PC-9 (cell line): ENCODE data around the gene TMEM18.

Experiments used
- CTCF ChIP-seq: fragments of 200-600 bp; sonication (generic); conservative IDR thresholded peaks from 2 replicates; pipeline ENCODE4 v1.6.1; 2017; ENCODE audit warnings: mixed run types, antibody characterized with exemption, mild to moderate bottlenecking, moderate library complexity
- EZH2 ChIP-seq: fragments of 200-600 bp; sonication (generic); IDR thresholded peaks from 2 replicates; pipeline ENCODE4 v1.8.0; 2017; ENCODE audit warnings: antibody characterized with exemption, low read depth

- TF ChIP-seq CTCF (no peak), EZH2 (no peak)
Observed at GRCh38 chr2:719734-720133, 42.5 kb upstream of the TMEM18 start.
